Activated CD4-positive, alpha-beta T cell treated with anti-CD3 and anti-CD28 coated beads, Interleukin-2, amount 10 ng/mL, durations not matched to agents 7 days and 5 days (primary cell): Measurements from ENCODE around the gene AUH. TPM values are rescaled to one million over a fixed set of nuclear protein-coding genes. Genes with fewer than 3 reads are reported as not detected.
A peak's percentile ranks its signal among the peaks of the same experiment; 100 is the strongest.

ENCODE experiments used
- CTCF ChIA-PET: fragments of 350-600 bp; sonication (Branson Sonifier 250); formaldehyde crosslinking; loops from one replicate; lab custom pipeline; 2021; ENCODE audit warnings: antibody characterized with exemption; lab: Charles Lee
- POLR2A ChIA-PET: fragments of 350-600 bp; sonication (Branson Sonifier 250); formaldehyde crosslinking; loops from one replicate; lab custom pipeline; 2021; ENCODE audit warnings: antibody characterized with exemption; lab: Charles Lee
- DNase-seq: peaks from one replicate; pipeline ENCODE4 v3.0.0-alpha.2; 2020
- H3K27ac Mint-ChIP-seq: one replicate; pipeline ENCODE4 v1.8.0; 2021; ENCODE audit warnings: mild to moderate bottlenecking, moderate library complexity, mixed read lengths
- H3K27me3 Mint-ChIP-seq: one replicate; pipeline ENCODE4 v1.8.0; 2021; ENCODE audit warnings: mixed read lengths
- H3K36me3 Mint-ChIP-seq: one replicate; pipeline ENCODE4 v1.8.0; 2021; ENCODE audit warnings: low read depth, mixed read lengths
- H3K4me1 Mint-ChIP-seq: one replicate; pipeline ENCODE4 v1.8.0; 2021; ENCODE audit warnings: mixed read lengths
- H3K4me3 Mint-ChIP-seq: one replicate; pipeline ENCODE4 v1.8.0; 2021; ENCODE audit warnings: mild to moderate bottlenecking, moderate library complexity, mixed read lengths
- H3K9me3 Mint-ChIP-seq: one replicate; pipeline ENCODE4 v1.8.0; 2021; ENCODE audit warnings: mixed read lengths
- total RNA-seq, 2 experiments: library from RNA; stranded (reverse); gene quantifications; one replicate each; pipeline ENCODE4 v1.2.3, GENCODE V29; 2021

Gene AUH
- total RNA-seq, 2 experiments from 2014 or later = 16.8 to 17.0 TPM

- Mint-ChIP-seq H3K27ac (no peak overlapping the region), H3K27me3 (no peaks in the 10 kb centered on the region), H3K4me3 (no peak overlapping the region), H3K9me3 (peaks cover 8% of the 10 kb centered on the region), H3K4me1 (peaks cover 38% of the 10 kb centered on the region), H3K36me3 (peaks cover 52% of the 10 kb centered on the region)
- no peak for DNase-seq
- ChIA-PET CTCF (interaction anchor here (0.6 to 2.2 kb wide), 7 partner anchors 9 to 320 kb away, joined by 3 to 11 read pairs (median 3); no protein-coding TSS in a partner anchor), POLR2A (no interaction called here)
Observed at GRCh38 chr9:91346644-91347043, 15.1 kb downstream of the AUH start.

- Mint-ChIP-seq H3K36me3 (peaks cover 55% of the 10 kb centered on the region), H3K4me3 (no peak overlapping the region), H3K4me1 (peaks cover 44% of the 10 kb centered on the region), H3K27ac (no peak overlapping the region), H3K27me3 (no peaks in the 10 kb centered on the region), H3K9me3 (peaks cover 12% of the 10 kb centered on the region)
- DNase-seq = no peak
- ChIA-PET POLR2A (no interaction called here), CTCF (interaction anchor here (0.7 to 2.2 kb wide), 8 partner anchors 8 to 256 kb away, joined by 3 to 11 read pairs (median 3); no protein-coding TSS in a partner anchor)
Observed at GRCh38 chr9:91345978-91346377, 15.7 kb downstream of the AUH start.

GRCh38 chr9:91342575-91342974 is 19.1 kb downstream of the AUH start:
- POLR2A ChIA-PET = no interaction called here
- CTCF ChIA-PET = interaction anchor here (3.5 kb wide), 1 partner anchor 14 kb away, joined by 15 read pairs; no protein-coding TSS in a partner anchor
- Mint-ChIP-seq H3K27me3 (no peaks in the 10 kb centered on the region), H3K4me1 (peaks cover 35% of the 10 kb centered on the region), H3K9me3 (peaks cover 12% of the 10 kb centered on the region), H3K4me3 (no peak overlapping the region), H3K36me3 (peaks cover 66% of the 10 kb centered on the region), H3K27ac (no peak overlapping the region)
- no peak for DNase-seq

GRCh38 chr9:91341749-91342148 is 20.0 kb downstream of the AUH start:
- Mint-ChIP-seq H3K27ac (no peak overlapping the region), H3K9me3 (peaks cover 12% of the 10 kb centered on the region), H3K36me3 (peaks cover 71% of the 10 kb centered on the region), H3K4me3 (no peak overlapping the region), H3K4me1 (peaks cover 35% of the 10 kb centered on the region), H3K27me3 (no peaks in the 10 kb centered on the region)
- no peak for DNase-seq
- ChIA-PET CTCF (interaction anchor here (0.6 to 3.5 kb wide), 8 partner anchors 10 to 305 kb away, joined by 3 to 15 read pairs (median 4); no protein-coding TSS in a partner anchor), POLR2A (no interaction called here)

- no peaks in the 10 kb centered on the region for H3K27me3 Mint-ChIP-seq
- H3K9me3 Mint-ChIP-seq = peaks cover 12% of the 10 kb centered on the region
- peaks cover 33% of the 10 kb centered on the region for H3K4me1 Mint-ChIP-seq
- ChIA-PET POLR2A (no interaction called here), CTCF (interaction anchor here (0.6 to 3.5 kb wide), 10 partner anchors 10 to 304 kb away, joined by 3 to 15 read pairs (median 4); no protein-coding TSS in a partner anchor)
- peaks cover 69% of the 10 kb centered on the region for H3K36me3 Mint-ChIP-seq
- H3K27ac Mint-ChIP-seq = no peak overlapping the region
- no peak for DNase-seq
- no peak overlapping the region for H3K4me3 Mint-ChIP-seq
Observed at GRCh38 chr9:91341258-91341746, 20.4 kb downstream of the AUH start.

GRCh38 chr9:91340395-91340967 is 21.2 kb downstream of the AUH start:
- Mint-ChIP-seq H3K9me3 (peaks cover 12% of the 10 kb centered on the region), H3K27me3 (no peaks in the 10 kb centered on the region), H3K4me3 (no peak overlapping the region), H3K36me3 (peaks cover 69% of the 10 kb centered on the region), H3K4me1 (peaks cover 32% of the 10 kb centered on the region), H3K27ac (no peak overlapping the region)
- CTCF ChIA-PET = interaction anchor here (0.6 to 1.6 kb wide), 6 partner anchors 9 to 135 kb away, joined by 3 to 6 read pairs (median 3); no protein-coding TSS in a partner anchor
- POLR2A ChIA-PET = no interaction called here
- no peak for DNase-seq

GRCh38 chr9:91338681-91339080 is 23.0 kb downstream of the AUH start:
- ChIA-PET CTCF (no interaction called here), POLR2A (no interaction called here)
- no peak overlapping the region for H3K4me3 Mint-ChIP-seq
- no peak for DNase-seq
- no peak overlapping the region for H3K27ac Mint-ChIP-seq
- H3K4me1 Mint-ChIP-seq = peaks cover 32% of the 10 kb centered on the region
- peaks cover 57% of the 10 kb centered on the region for H3K36me3 Mint-ChIP-seq
- H3K27me3 Mint-ChIP-seq = no peaks in the 10 kb centered on the region
- peaks cover 8% of the 10 kb centered on the region for H3K9me3 Mint-ChIP-seq

GRCh38 chr9:91336786-91337185 is 24.9 kb downstream of the AUH start:
- Mint-ChIP-seq H3K27ac (no peak overlapping the region), H3K4me1 (peaks cover 32% of the 10 kb centered on the region), H3K27me3 (no peaks in the 10 kb centered on the region), H3K4me3 (no peak overlapping the region), H3K9me3 (peaks cover 5% of the 10 kb centered on the region), H3K36me3 (peaks cover 43% of the 10 kb centered on the region)
- DNase-seq = no peak
- CTCF ChIA-PET = interaction anchor here (3.0 kb wide), 1 partner anchor 9 kb away, joined by 11 read pairs; no protein-coding TSS in a partner anchor
- POLR2A ChIA-PET = no interaction called here

GRCh38 chr9:91334053-91334452 is 27.7 kb downstream of the AUH start:
- H3K27ac Mint-ChIP-seq = no peak overlapping the region
- no peaks in the 10 kb centered on the region for H3K27me3 Mint-ChIP-seq
- CTCF ChIA-PET = interaction anchor here (3.0 kb wide), 1 partner anchor 12 kb away, joined by 11 read pairs; no protein-coding TSS in a partner anchor
- H3K36me3 Mint-ChIP-seq = peaks cover 34% of the 10 kb centered on the region
- POLR2A ChIA-PET = no interaction called here
- no peak for DNase-seq
- H3K9me3 Mint-ChIP-seq = peaks cover 4% of the 10 kb centered on the region
- H3K4me1 Mint-ChIP-seq = peaks cover 12% of the 10 kb centered on the region
- no peak overlapping the region for H3K4me3 Mint-ChIP-seq

- no peak for DNase-seq
- POLR2A ChIA-PET = no interaction called here
- CTCF ChIA-PET = no interaction called here
- H3K27me3 Mint-ChIP-seq = no peaks in the 10 kb centered on the region
- peaks cover 38% of the 10 kb centered on the region for H3K36me3 Mint-ChIP-seq
- peaks cover 12% of the 10 kb centered on the region for H3K4me1 Mint-ChIP-seq
- no peak overlapping the region for H3K4me3 Mint-ChIP-seq
- no peak overlapping the region for H3K27ac Mint-ChIP-seq
- peaks cover 8% of the 10 kb centered on the region for H3K9me3 Mint-ChIP-seq
Observed at GRCh38 chr9:91333551-91333950, 28.2 kb downstream of the AUH start.

GRCh38 chr9:91332546-91333231 is 29.0 kb downstream of the AUH start:
- CTCF ChIA-PET = no interaction called here
- Mint-ChIP-seq H3K27ac (peak overlapping the region; percentile 26), H3K9me3 (peaks cover 13% of the 10 kb centered on the region), H3K4me3 (no peak overlapping the region), H3K4me1 (peaks cover 9% of the 10 kb centered on the region), H3K27me3 (no peaks in the 10 kb centered on the region), H3K36me3 (peaks cover 38% of the 10 kb centered on the region)
- DNase-seq = no peak
- POLR2A ChIA-PET = no interaction called here

GRCh38 chr9:91331849-91332248 is 29.9 kb downstream of the AUH start:
- Mint-ChIP-seq H3K36me3 (peaks cover 41% of the 10 kb centered on the region), H3K9me3 (peaks cover 20% of the 10 kb centered on the region), H3K27ac (no peak overlapping the region), H3K27me3 (no peaks in the 10 kb centered on the region), H3K4me3 (no peak overlapping the region), H3K4me1 (peaks cover 7% of the 10 kb centered on the region)
- ChIA-PET POLR2A (no interaction called here), CTCF (interaction anchor here (0.7 to 1.3 kb wide), 2 partner anchors 9 to 19 kb away, joined by 3 to 4 read pairs; no protein-coding TSS in a partner anchor)
- DNase-seq = no peak

- peaks cover 44% of the 10 kb centered on the region for H3K36me3 Mint-ChIP-seq
- CTCF ChIA-PET = interaction anchor here (1.3 kb wide), 1 partner anchor 29 kb away, joined by 6 read pairs; no protein-coding TSS in a partner anchor
- no peak for DNase-seq
- POLR2A ChIA-PET = no interaction called here
- no peak overlapping the region for H3K4me3 Mint-ChIP-seq
- peaks cover 20% of the 10 kb centered on the region for H3K9me3 Mint-ChIP-seq
- H3K4me1 Mint-ChIP-seq = peaks cover 4% of the 10 kb centered on the region
- H3K27me3 Mint-ChIP-seq = no peaks in the 10 kb centered on the region
- H3K27ac Mint-ChIP-seq = no peak overlapping the region
Observed at GRCh38 chr9:91328186-91328585, 33.5 kb downstream of the AUH start.
